ENCODE data around the gene ABLIM3. TPM values are rescaled to one million over a fixed set of nuclear protein-coding genes. Genes with fewer than 3 reads are reported as not detected.

Gene ABLIM3
- total RNA-seq, 1 donor from 2014 or later: 3.6 TPM

GRCh38 chr5:149273950-149274349, 132.7 kb downstream of the ABLIM3 start:
- Mint-ChIP-seq H3K36me3 (ENCODE audit: low read depth, unreplicated experiment) (peaks cover 53% of the 10 kb centered on the region), H3K27me3 (ENCODE audit: unreplicated experiment) (peaks cover 17% of the 10 kb centered on the region), H3K4me1 (ENCODE audit: unreplicated experiment) (peaks cover 64% of the 10 kb centered on the region), H3K9me3 (ENCODE audit: unreplicated experiment) (no peaks in the 10 kb centered on the region), H3K27ac (ENCODE audit: unreplicated experiment) (peak overlapping the region; percentile 87), H3K4me3 (ENCODE audit: unreplicated experiment) (peak overlapping the region; percentile 99)
- no peak for DNase-seq (ENCODE audit: low spot score)
- TF ChIP-seq CTCF (IDR thresholded peaks at IDR 0.05; ENCODE audit: unreplicated experiment): no peak

GRCh38 chr5:149274939-149275338, 133.6 kb downstream of the ABLIM3 start:
- peaks cover 69% of the 10 kb centered on the region for H3K4me1 Mint-ChIP-seq (ENCODE audit: unreplicated experiment)
- H3K27me3 Mint-ChIP-seq (ENCODE audit: unreplicated experiment): peaks cover 19% of the 10 kb centered on the region
- no peak for TF ChIP-seq CTCF (IDR thresholded peaks at IDR 0.05; ENCODE audit: unreplicated experiment)
- H3K36me3 Mint-ChIP-seq (ENCODE audit: low read depth, unreplicated experiment): peaks cover 61% of the 10 kb centered on the region
- no peak for DNase-seq (ENCODE audit: low spot score)
- H3K27ac Mint-ChIP-seq (ENCODE audit: unreplicated experiment): no peak overlapping the region
- no peaks in the 10 kb centered on the region for H3K9me3 Mint-ChIP-seq (ENCODE audit: unreplicated experiment)
- H3K4me3 Mint-ChIP-seq (ENCODE audit: unreplicated experiment): peak overlapping the region; percentile 78

GRCh38 chr5:149277801-149278200, 136.5 kb downstream of the ABLIM3 start:
- H3K9me3 Mint-ChIP-seq (ENCODE audit: unreplicated experiment): no peaks in the 10 kb centered on the region
- peak overlapping the region; percentile 49 for H3K27ac Mint-ChIP-seq (ENCODE audit: unreplicated experiment)
- peaks cover 86% of the 10 kb centered on the region for H3K4me1 Mint-ChIP-seq (ENCODE audit: unreplicated experiment)
- H3K27me3 Mint-ChIP-seq (ENCODE audit: unreplicated experiment): peaks cover 20% of the 10 kb centered on the region
- peak overlapping the region; percentile 59 for H3K4me3 Mint-ChIP-seq (ENCODE audit: unreplicated experiment)
- peaks cover 76% of the 10 kb centered on the region for H3K36me3 Mint-ChIP-seq (ENCODE audit: low read depth, unreplicated experiment)
- no peak for TF ChIP-seq CTCF (IDR thresholded peaks at IDR 0.05; ENCODE audit: unreplicated experiment)
- no peak for DNase-seq (ENCODE audit: low spot score)

GRCh38 chr5:149278451-149279210, 137.3 kb downstream of the ABLIM3 start:
- Mint-ChIP-seq H3K4me3 (ENCODE audit: unreplicated experiment) (peak overlapping the region; percentile 59), H3K4me1 (ENCODE audit: unreplicated experiment) (peaks cover 85% of the 10 kb centered on the region), H3K27me3 (ENCODE audit: unreplicated experiment) (peaks cover 20% of the 10 kb centered on the region), H3K27ac (ENCODE audit: unreplicated experiment) (peak overlapping the region; percentile 68), H3K9me3 (ENCODE audit: unreplicated experiment) (no peaks in the 10 kb centered on the region), H3K36me3 (ENCODE audit: low read depth, unreplicated experiment) (peaks cover 75% of the 10 kb centered on the region)
- no peak for DNase-seq (ENCODE audit: low spot score)
- no peak for TF ChIP-seq CTCF (IDR thresholded peaks at IDR 0.05; ENCODE audit: unreplicated experiment)

- no peak for DNase-seq (ENCODE audit: low spot score)
- Mint-ChIP-seq H3K4me1 (ENCODE audit: unreplicated experiment) (peaks cover 88% of the 10 kb centered on the region), H3K36me3 (ENCODE audit: low read depth, unreplicated experiment) (peaks cover 77% of the 10 kb centered on the region), H3K4me3 (ENCODE audit: unreplicated experiment) (peak overlapping the region; percentile 82), H3K27me3 (ENCODE audit: unreplicated experiment) (peaks cover 18% of the 10 kb centered on the region), H3K9me3 (ENCODE audit: unreplicated experiment) (no peaks in the 10 kb centered on the region), H3K27ac (ENCODE audit: unreplicated experiment) (peak overlapping the region; percentile 75)
- TF ChIP-seq CTCF (IDR thresholded peaks at IDR 0.05; ENCODE audit: unreplicated experiment): no peak
These were observed 138.4 kb downstream of the ABLIM3 start for GRCh38 chr5:149279661-149280060.
